ENCODE measurements around the gene ARID4B. TPM values are rescaled to one million over a fixed set of nuclear protein-coding genes. Genes with fewer than 3 reads are reported as not detected.
"Not testable (repeated sequence)": the region's sequence is repeated elsewhere in the genome, so short reads cannot be mapped to it uniquely, and the experiment has no call there.

ARID4B gene
- 18.3 TPM for total RNA-seq
- long read RNA-seq, full-length matches to known transcripts, result 3 of 51 reads
- long read RNA-seq, partial matches to known transcripts, result 44 of 51 reads
- long read RNA-seq, other reads (novel, unspliced or antisense), result 4 of 51 reads

GRCh38 chr1:235327559-235328270 is at the start of gene ARID4B:
ARID4B (minus strand) TSS chr1:235328179; CDS start chr1:235326919, 1,260 bp downstream.
- ATAC-seq, result peak; percentile 31
- peak; percentile 85 for DNase-seq
- intact Hi-C loops (cut with micrococcal nuclease), result loop anchor here (5.0 kb wide), 1 partner anchor 40 kb away; the partner anchor contains the start of gene TBCE

- ATAC-seq (no peak), DNase-seq (no peak)
- intact Hi-C loops (cut with micrococcal nuclease), result no loop called here
Observed at GRCh38 chr1:235375919-235376605, 48.1 kb upstream of the ARID4B start.

GRCh38 chr1:235369802-235370201 is 41.8 kb upstream of the ARID4B start:
- no peak for ATAC-seq
- no peak for DNase-seq
- intact Hi-C loops (cut with micrococcal nuclease), result loop anchor here (5.0 kb wide), 1 partner anchor 43 kb away; the partner anchor contains the start of genes ARID4B and GGPS1

- DNase-seq (no peak), ATAC-seq (no peak)
- intact Hi-C loops (cut with micrococcal nuclease), result loop anchor here (5.0 kb wide), 1 partner anchor 41 kb away; the partner anchor contains the start of genes ARID4B and GGPS1
Observed at GRCh38 chr1:235368428-235368827, 40.4 kb upstream of the ARID4B start.

- intact Hi-C loops (cut with micrococcal nuclease), result loop anchor here (5.0 kb wide), 1 partner anchor 40 kb away; the partner anchor contains the start of genes ARID4B and GGPS1
- peak; percentile 98 for DNase-seq
- ATAC-seq, result peak; percentile 100
Observed at GRCh38 chr1:235367000-235367908, 39.3 kb upstream of the ARID4B start, which contains the start of gene TBCE. TBCE (plus strand) TSS chr1:235367427; CDS start chr1:235380050, 12,623 bp downstream.

- no peak for ATAC-seq
- DNase-seq, result no peak
- intact Hi-C loops (cut with micrococcal nuclease), result loop anchor here (5.0 kb wide), 1 partner anchor 39 kb away; the partner anchor contains the start of genes ARID4B and GGPS1
Observed at GRCh38 chr1:235366286-235366685, 38.3 kb upstream of the ARID4B start.

GRCh38 chr1:235364189-235364588 is 36.2 kb upstream of the ARID4B start:
- DNase-seq; intact Hi-C loops (cut with micrococcal nuclease); ATAC-seq: not testable (repeated sequence)

GRCh38 chr1:235358899-235359298 is 30.9 kb upstream of the ARID4B start:
- intact Hi-C loops (cut with micrococcal nuclease), result no loop called here
- ATAC-seq, result no peak
- DNase-seq, result no peak

- no peak for DNase-seq
- intact Hi-C loops (cut with micrococcal nuclease), result no loop called here
- no peak for ATAC-seq
Observed at GRCh38 chr1:235357485-235358373, 29.8 kb upstream of the ARID4B start.

- DNase-seq (no peak), ATAC-seq (peak; percentile 24)
- intact Hi-C loops (cut with micrococcal nuclease), result no loop called here
Observed at GRCh38 chr1:235351898-235352297, 23.9 kb upstream of the ARID4B start.

GRCh38 chr1:235351441-235351840 is 23.5 kb upstream of the ARID4B start:
- no peak for ATAC-seq
- no peak for DNase-seq

GRCh38 chr1:235343726-235344125 is 15.7 kb upstream of the ARID4B start:
- DNase-seq (no peak), ATAC-seq (no peak)
- intact Hi-C loops (cut with micrococcal nuclease), result no loop called here

More at GRCh38 chr1:235351441-235351840, 23.5 kb upstream of the ARID4B start:
- intact Hi-C loops (cut with micrococcal nuclease), result no loop called here

GRCh38 chr1:235342471-235342870 is 14.5 kb upstream of the ARID4B start:
- DNase-seq (no peak), ATAC-seq (no peak)
- intact Hi-C loops (cut with micrococcal nuclease), result no loop called here

GRCh38 chr1:235342039-235342438 is 14.1 kb upstream of the ARID4B start:
- ATAC-seq (no peak), DNase-seq (no peak)
- intact Hi-C loops (cut with micrococcal nuclease), result no loop called here

GRCh38 chr1:235341334-235341733 is 13.4 kb upstream of the ARID4B start:
- intact Hi-C loops (cut with micrococcal nuclease), result no loop called here
- DNase-seq (no peak), ATAC-seq (peak; percentile 49)

- no peak for ATAC-seq
Observed at GRCh38 chr1:235339746-235340145, 11.8 kb upstream of the ARID4B start.

GRCh38 chr1:235336903-235337302 is 8.9 kb upstream of the ARID4B start:
- ATAC-seq (peak; percentile 96), DNase-seq (no peak)
- intact Hi-C loops (cut with micrococcal nuclease), result loop anchor here (10.0 kb wide), 2 partner anchors 78 to 82 kb away; no protein-coding TSS in a partner anchor

More at GRCh38 chr1:235339746-235340145, 11.8 kb upstream of the ARID4B start:
- intact Hi-C loops (cut with micrococcal nuclease), result loop anchor here (10.0 kb wide), 2 partner anchors 75 to 85 kb away; no protein-coding TSS in a partner anchor
- no peak for DNase-seq

- intact Hi-C loops (cut with micrococcal nuclease), result loop anchor here (10.0 kb wide), 2 partner anchors 77 to 83 kb away; no protein-coding TSS in a partner anchor
- DNase-seq (no peak), ATAC-seq (no peak)
Observed at GRCh38 chr1:235331401-235331800, 3.4 kb upstream of the ARID4B start.

Measured in left ventricle myocardium superior (tissue), 1 donor.